ENCODE results near the gene SLC27A5. TPM values are rescaled to one million over a fixed set of nuclear protein-coding genes. Genes with fewer than 3 reads are reported as not detected.

The SLC27A5 gene
- total and polyA plus RNA-seq, 9 of the 15 experiments (the other 6 are each of a cell fraction or from before 2014, with no cell fraction given): 42.2 to 318 (median 64.7) TPM

- TF ChIP-seq HMGXB4 (CRISPR knock-in tag; IDR thresholded peaks at IDR 0.05) (no peak; the same call in 1 of the 2 replicates), PHF20 (IDR thresholded peaks at IDR 0.05; ENCODE audit: partially characterized antibody) (no peak), ELF2 (CRISPR knock-in tag; IDR thresholded peaks at IDR 0.05) (no peak), RBM17 (IDR thresholded peaks at IDR 0.05; ENCODE audit: borderline replicate concordance, low read depth, low read length) (no peak), NCOA6 (IDR thresholded peaks at IDR 0.05) (no peak), SIX5 (IDR thresholded peaks at IDR 0.05; ENCODE audit: borderline replicate concordance in 1 of 2, insufficient read depth in 1 of 2, low read depth in 1 of 2, low read length in 2 of 2) (peak; percentile 13 to 16; a peak in 2 of 4 replicates), HNRNPLL (IDR thresholded peaks at IDR 0.05; ENCODE audit: low read depth, low read length, poor library complexity, severe bottlenecking) (no peak), FOXP1 (CRISPR knock-in tag; IDR thresholded peaks at IDR 0.05) (peak; percentile 93; the same call in 1 of the 2 replicates), HNRNPH1 (optimal IDR thresholded peaks at IDR 0.05; ENCODE audit: low read depth, low read length) (no peak), ELK3 (CRISPR knock-in tag; IDR thresholded peaks at IDR 0.05) (no peak), ZNF668 (CRISPR knock-in tag; IDR thresholded peaks at IDR 0.05) (no peak), CREB1 (IDR thresholded peaks at IDR 0.05) (peak; percentile 91), CREB1 (CRISPR knock-in tag; IDR thresholded peaks at IDR 0.05) (peak; percentile 92), ZNF76 (CRISPR knock-in tag; IDR thresholded peaks at IDR 0.05; ENCODE audit: borderline replicate concordance) (no peak), AFF4 (CRISPR knock-in tag; IDR thresholded peaks at IDR 0.05) (0 out of 2 replicates have a peak, but pooled peaks have one; percentile 6), ATF3 (IDR thresholded peaks at IDR 0.05) (no peak), ATF3 (CRISPR knock-in tag; conservative IDR thresholded peaks at IDR 0.05) (no peak; the same call in 1 of the 2 replicates), ZNF354B (CRISPR knock-in tag; IDR thresholded peaks at IDR 0.05) (no peak), CTBP1 (IDR thresholded peaks at IDR 0.05; ENCODE audit: borderline replicate concordance) (peak; percentile 65; the same call in 1 of the 2 replicates), ZC3H4 (CRISPR knock-in tag; IDR thresholded peaks at IDR 0.05; ENCODE audit: borderline replicate concordance) (no peak), NONO (IDR thresholded peaks at IDR 0.05; ENCODE audit: low read depth in 2 of 2, low read length in 1 of 2) (0 out of 4 replicates have a peak, but pooled peaks of 1 of the 2 experiments have one; percentile 23)
These were observed 47.0 kb upstream of the SLC27A5 start (continued) for GRCh38 chr19:58558623-58559274.

Measured in K562 (cell line).